ENCODE results near the gene ACP2. TPM values are rescaled to one million over a fixed set of nuclear protein-coding genes. Genes with fewer than 3 reads are reported as not detected.

The ACP2 gene
- polyA plus RNA-seq, 3 donors, result 13.1 to 25.3 (median 20.5) TPM

DNA sequence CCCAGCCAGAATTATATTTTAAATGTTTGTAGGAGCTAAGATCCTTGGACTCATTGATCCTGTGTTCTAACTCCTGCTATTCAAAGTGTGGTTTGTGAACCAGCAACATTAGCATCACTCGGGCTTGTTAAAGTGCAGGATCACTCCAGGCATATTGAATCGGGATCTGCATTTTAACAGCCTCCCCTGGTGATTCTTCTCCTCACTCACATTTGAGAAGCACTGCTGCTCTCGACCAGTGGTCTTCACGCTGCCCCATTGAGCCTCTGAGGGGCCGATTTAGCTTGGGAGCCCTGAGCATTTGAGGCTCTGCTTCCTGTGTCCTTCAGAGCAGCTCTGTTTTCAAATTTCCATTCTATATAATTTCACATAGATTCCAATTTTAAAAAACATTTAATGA lies 32.2 kb upstream of the ACP2 start:
- peaks cover 56% of the 10 kb centered on the region for H4K20me1 ChIP-seq (ENCODE audit: insufficient read depth, low read length)
- Mint-ChIP-seq H3K4me1 (no peaks in the 10 kb centered on the region), H3K4me3 (no peak overlapping the region), H3K27me3 (ENCODE audit: low read depth in 3 of 3) (peaks cover 0 to 1% (median 0%) of the 10 kb centered on the region in 3 donors), H3K27ac (peak overlapping the region in 1 of 7 donors; percentile 55), H3K36me3 (peaks cover 77 to 98% of the 10 kb centered on the region in 2 donors), H3K9me3 (peaks cover 0 to under 1% (median 0%) of the 10 kb centered on the region in 7 donors)
- H3K4me1 ChIP-seq (ENCODE audit: control insufficient read depth in 1 of 2, insufficient read depth in 2 of 2, low read length in 2 of 2), result no peaks in the 10 kb centered on the region
- no peak overlapping the region for H3K4me2 ChIP-seq (replicated peaks; ENCODE audit: extremely low read depth, low read length, poor library complexity, severe bottlenecking)
- TF ChIP-seq, protein P1, sequence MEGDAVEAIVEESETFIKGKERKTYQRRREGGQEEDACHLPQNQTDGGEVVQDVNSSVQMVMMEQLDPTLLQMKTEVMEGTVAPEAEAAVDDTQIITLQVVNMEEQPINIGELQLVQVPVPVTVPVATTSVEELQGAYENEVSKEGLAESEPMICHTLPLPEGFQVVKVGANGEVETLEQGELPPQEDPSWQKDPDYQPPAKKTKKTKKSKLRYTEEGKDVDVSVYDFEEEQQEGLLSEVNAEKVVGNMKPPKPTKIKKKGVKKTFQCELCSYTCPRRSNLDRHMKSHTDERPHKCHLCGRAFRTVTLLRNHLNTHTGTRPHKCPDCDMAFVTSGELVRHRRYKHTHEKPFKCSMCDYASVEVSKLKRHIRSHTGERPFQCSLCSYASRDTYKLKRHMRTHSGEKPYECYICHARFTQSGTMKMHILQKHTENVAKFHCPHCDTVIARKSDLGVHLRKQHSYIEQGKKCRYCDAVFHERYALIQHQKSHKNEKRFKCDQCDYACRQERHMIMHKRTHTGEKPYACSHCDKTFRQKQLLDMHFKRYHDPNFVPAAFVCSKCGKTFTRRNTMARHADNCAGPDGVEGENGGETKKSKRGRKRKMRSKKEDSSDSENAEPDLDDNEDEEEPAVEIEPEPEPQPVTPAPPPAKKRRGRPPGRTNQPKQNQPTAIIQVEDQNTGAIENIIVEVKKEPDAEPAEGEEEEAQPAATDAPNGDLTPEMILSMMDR (IDR thresholded peaks at IDR 0.05), result no peak
- DNase-seq, result no peak
- H3K9ac ChIP-seq (ENCODE audit: insufficient read depth, low read length, poor library complexity, severe bottlenecking), result no peak overlapping the region
- H3K36me3 ChIP-seq (replicated peaks in 1 of 2; ENCODE audit: control insufficient read depth in 1 of 2, insufficient read depth in 2 of 2, low read length in 2 of 2), result peaks cover 93 to 97% of the 10 kb centered on the region in 2 donors
- intact Hi-C loops (cut with micrococcal nuclease), result no loop called here
- H3K79me2 ChIP-seq (ENCODE audit: insufficient read depth, low read length), result peaks cover 10% of the 10 kb centered on the region
- H2AFZ ChIP-seq (ENCODE audit: insufficient read depth, low read depth, low read length, poor library complexity, severe bottlenecking), result no peak overlapping the region
- H3K4me3 ChIP-seq (replicated peaks in 1 of 3; ENCODE audit: low read depth in 2 of 3, low read length in 3 of 3), result no peak overlapping the region
- no peaks in the 10 kb centered on the region for H3K9me3 ChIP-seq (replicated peaks in 1 of 2; ENCODE audit: control insufficient read depth in 1 of 2, insufficient read depth in 1 of 2, low read length in 2 of 2)
- H3K27me3 ChIP-seq (ENCODE audit: control insufficient read depth in 2 of 2, insufficient read depth in 2 of 2, low read length in 2 of 2), result no peaks in the 10 kb centered on the region
- H3K27ac ChIP-seq (ENCODE audit: low read depth in 1 of 2, low read length in 2 of 2), result no peak overlapping the region
- WGBS (ENCODE audit: insufficient coverage), result 95% methylated on average over 4 of the region's 5 CpGs

DNA sequence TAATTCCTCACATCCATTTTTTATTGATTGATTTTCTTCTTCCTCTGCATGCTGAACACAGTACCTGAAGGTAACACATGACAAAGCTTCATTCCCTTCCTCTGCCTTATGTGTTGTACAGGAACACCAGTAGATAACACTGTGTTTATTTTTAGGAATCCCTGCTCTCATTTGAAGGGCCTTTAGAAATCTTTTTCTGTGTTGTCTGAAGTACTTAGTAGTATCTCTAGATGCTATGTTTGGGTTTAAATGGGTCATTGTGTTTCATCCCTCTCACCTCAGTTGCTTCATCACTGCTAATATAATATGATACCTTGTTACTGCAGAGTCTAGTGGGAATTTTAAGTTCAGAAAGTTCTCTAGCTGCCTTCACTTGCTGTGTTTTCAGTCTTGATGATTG lies 31.5 kb upstream of the ACP2 start:
- Histone ChIP-seq H3K4me3 (replicated peaks in 1 of 3; ENCODE audit: low read depth in 2 of 3, low read length in 3 of 3) (no peak overlapping the region), H3K9me3 (replicated peaks in 1 of 2; ENCODE audit: control insufficient read depth in 1 of 2, insufficient read depth in 1 of 2, low read length in 2 of 2) (no peaks in the 10 kb centered on the region), H3K79me2 (ENCODE audit: insufficient read depth, low read length) (peaks cover 18% of the 10 kb centered on the region), H3K36me3 (replicated peaks in 1 of 2; ENCODE audit: control insufficient read depth in 1 of 2, insufficient read depth in 2 of 2, low read length in 2 of 2) (peaks cover 93 to 97% of the 10 kb centered on the region in 2 donors), H4K20me1 (ENCODE audit: insufficient read depth, low read length) (peaks cover 57% of the 10 kb centered on the region), H2AFZ (ENCODE audit: insufficient read depth, low read depth, low read length, poor library complexity, severe bottlenecking) (no peak overlapping the region), H3K4me2 (replicated peaks; ENCODE audit: extremely low read depth, low read length, poor library complexity, severe bottlenecking) (no peak overlapping the region), H3K27me3 (ENCODE audit: control insufficient read depth in 2 of 2, insufficient read depth in 2 of 2, low read length in 2 of 2) (no peaks in the 10 kb centered on the region), H3K27ac (ENCODE audit: low read depth in 1 of 2, low read length in 2 of 2) (no peak overlapping the region), H3K4me1 (ENCODE audit: control insufficient read depth in 1 of 2, insufficient read depth in 2 of 2, low read length in 2 of 2) (no peaks in the 10 kb centered on the region), H3K9ac (ENCODE audit: insufficient read depth, low read length, poor library complexity, severe bottlenecking) (no peak overlapping the region)
- intact Hi-C loops (cut with micrococcal nuclease), result no loop called here
- Mint-ChIP-seq H3K4me1 (no peaks in the 10 kb centered on the region), H3K9me3 (peaks cover 0 to 2% (median 0%) of the 10 kb centered on the region in 7 donors), H3K36me3 (peaks cover 77 to 98% of the 10 kb centered on the region in 2 donors), H3K27me3 (ENCODE audit: low read depth in 3 of 3) (peaks cover 0 to 1% (median 0%) of the 10 kb centered on the region in 3 donors), H3K4me3 (no peak overlapping the region), H3K27ac (no peak overlapping the region)
- DNase-seq, result no peak
- TF ChIP-seq, protein P1 (IDR thresholded peaks at IDR 0.05), result no peak
